A549 (cell line): Measurements from ENCODE around the gene UFSP1.

ENCODE experiments used
- BHLHE40 ChIP-seq: IDR thresholded peaks from 2 replicates; pipeline ENCODE4 v1.6.1; 2012; ENCODE audit warnings: low read depth, low read length, inconsistent platforms
- CBX8 ChIP-seq: fragments of 200-600 bp; sonication (generic); IDR thresholded peaks from 2 replicates; pipeline ENCODE4 v1.6.1; 2016
- CHD2 ChIP-seq: fragments of 150-350 bp; IDR thresholded peaks from 2 replicates; pipeline ENCODE4 v1.6.1; 2014; ENCODE audit warnings: low read length; ENCODE audit not compliant: partially characterized antibody
- CTCF ChIP-seq: fragments of >200 bp; sonication (Bioruptor Twin); formaldehyde crosslinking; IDR thresholded peaks from 3 replicates; pipeline ENCODE4 v1.5.1; 2016
- E2F6 ChIP-seq: IDR thresholded peaks from 2 replicates; pipeline ENCODE4 v1.6.1; 2012; ENCODE audit warnings: low read depth, borderline replicate concordance
- HOXA7 ChIP-seq: fragments of 250-450 bp; sonication (Bioruptor Pico); IDR thresholded peaks from 2 replicates; pipeline ENCODE4 v1.5.0; 2020; ENCODE audit warnings: mild to moderate bottlenecking, moderate library complexity
- JUNB ChIP-seq: fragments of >200 bp; sonication (Bioruptor Twin); formaldehyde crosslinking; IDR thresholded peaks from 2 replicates; pipeline ENCODE4 v1.6.1; 2016
- KDM1A ChIP-seq: fragments of 200-600 bp; sonication (generic); IDR thresholded peaks from 2 replicates; pipeline ENCODE4 v1.6.1; 2016; ENCODE audit warnings: low read depth, mild to moderate bottlenecking
- MAX ChIP-seq: IDR thresholded peaks from 2 replicates; pipeline ENCODE4 v1.6.1; 2012
- PBX3 ChIP-seq: IDR thresholded peaks from 2 replicates; pipeline ENCODE4 v1.6.1; 2012
- POLR2A ChIP-seq: IDR thresholded peaks from 2 replicates; pipeline ENCODE4 v1.6.1; 2012; ENCODE audit warnings: mild to moderate bottlenecking, low read length
- REST ChIP-seq: fragments of 200-600 bp; sonication (generic); IDR thresholded peaks from 2 replicates; pipeline ENCODE4 v1.6.1; 2016; ENCODE audit warnings: antibody characterized with exemption, mild to moderate bottlenecking, moderate library complexity
- TP53 ChIP-seq: fragments of 250-450 bp; sonication (Bioruptor Pico); IDR thresholded peaks from 2 replicates; pipeline ENCODE4 v1.5.0; 2021; ENCODE audit warnings: mild to moderate bottlenecking, moderate library complexity
- USF2 ChIP-seq: fragments of 450-650 bp; IDR thresholded peaks from 2 replicates; pipeline ENCODE4 v1.6.1; 2014; ENCODE audit warnings: antibody characterized with exemption

- TF ChIP-seq CTCF = no peak
- TF ChIP-seq BHLHE40 = no peak
- TF ChIP-seq PBX3 = no peak
- TF ChIP-seq MAX = no peak
- TF ChIP-seq CBX8 = no peak
- TF ChIP-seq KDM1A = no peak
- TF ChIP-seq CHD2 = no peak
- TF ChIP-seq POLR2A = no peak
- no peak for TF ChIP-seq USF2
- TF ChIP-seq REST = no peak
- no peak for TF ChIP-seq JUNB
- no peak for TF ChIP-seq E2F6
- no peak for TF ChIP-seq HOXA7 (CRISPR knock-in tag)
- TF ChIP-seq TP53 (CRISPR knock-in tag) = no peak
These were observed 8.4 kb downstream of the UFSP1 start for GRCh38 chr7:100881136-100881535.
